Keratinocyte (primary cell): ENCODE results near the gene SLC22A12. TPM values are rescaled to one million over a fixed set of nuclear protein-coding genes. Genes with fewer than 3 reads are reported as not detected.

Experiments used
- DNase-seq: peaks from one replicate; pipeline ENCODE4 v3.0.0-alpha.2; 2011; ENCODE audit warnings: low read depth, missing footprints, low spot score
- FAIRE-seq: peaks from 2 replicates; lab custom pipeline; 2011; peaks lifted over from hg19 to GRCh38; lab: Jason Lieb, UNC
- H2AFZ ChIP-seq: 2 replicates; pipeline ENCODE4 v1.6.0; 2012; ENCODE audit warnings: low read length, control low read depth, inconsistent platforms; ENCODE audit not compliant: control insufficient read depth
- H3K27ac ChIP-seq: 2 replicates; pipeline ENCODE4 v1.5.1; 2011; ENCODE audit warnings: low read length; ENCODE audit not compliant: control insufficient read depth, insufficient read depth
- H3K27me3 ChIP-seq: 3 replicates; pipeline ENCODE4 v1.6.0; 2011; ENCODE audit warnings: low read length; ENCODE audit not compliant: control insufficient read depth, insufficient read depth; ENCODE audit errors: extremely low read depth
- H3K36me3 ChIP-seq, 2 experiments: 2 replicates in 1 of 2; 3 replicates in 1 of 2; pipeline ENCODE4 v1.5.1; 2011; ENCODE audit warnings: low read length in 2 of 2, mild to moderate bottlenecking in 1 of 2; ENCODE audit not compliant: control insufficient read depth in 2 of 2, insufficient read depth in 2 of 2; ENCODE audit errors: extremely low read depth in 1 of 2
- H3K4me1 ChIP-seq: 3 replicates; pipeline ENCODE4 v1.5.1; 2011; ENCODE audit warnings: low read length; ENCODE audit not compliant: control insufficient read depth, insufficient read depth; ENCODE audit errors: extremely low read depth
- H3K4me2 ChIP-seq: 3 replicates; pipeline ENCODE4 v1.6.0; 2011; ENCODE audit warnings: low read depth, low read length; ENCODE audit not compliant: control insufficient read depth, insufficient read depth; ENCODE audit errors: extremely low read depth
- H3K4me3 ChIP-seq, 3 experiments: fragments of 200-600 bp in 1 of 3; sonication (generic) in 1 of 3; 2 replicates in 2 of 3; 3 replicates in 1 of 3; pipeline ENCODE4 v1.5.1; 2011 to 2016; ENCODE audit warnings: low read length in 3 of 3, mild to moderate bottlenecking in 3 of 3, control low read depth in 2 of 3, inconsistent platforms in 1 of 3, low read depth in 1 of 3, mixed read lengths in 1 of 3, mixed run types in 1 of 3, moderate library complexity in 1 of 3; ENCODE audit not compliant: control insufficient read depth in 2 of 3, insufficient read depth in 2 of 3; ENCODE audit errors: extremely low read depth in 1 of 3
- H3K79me2 ChIP-seq: 2 replicates; pipeline ENCODE4 v1.6.0; 2012; ENCODE audit warnings: low read length; ENCODE audit not compliant: control insufficient read depth, insufficient read depth
- H3K9ac ChIP-seq: 3 replicates; pipeline ENCODE4 v1.6.0; 2011; ENCODE audit warnings: low read length; ENCODE audit not compliant: control insufficient read depth, insufficient read depth; ENCODE audit errors: extremely low read depth
- H3K9me1 ChIP-seq: 3 replicates; pipeline ENCODE4 v1.6.0; 2011; ENCODE audit warnings: low read length; ENCODE audit not compliant: control insufficient read depth, insufficient read depth; ENCODE audit errors: extremely low read depth
- H3K9me3 ChIP-seq: 2 replicates; pipeline ENCODE4 v1.5.1; 2012; ENCODE audit warnings: low read depth, low read length; ENCODE audit not compliant: control insufficient read depth
- H4K20me1 ChIP-seq: 3 replicates; pipeline ENCODE4 v1.6.0; 2011; ENCODE audit warnings: low read length; ENCODE audit not compliant: control insufficient read depth, insufficient read depth; ENCODE audit errors: extremely low read depth
- CTCF ChIP-seq, 3 experiments: IDR thresholded peaks in 1 of 3; conservative IDR thresholded peaks in 1 of 3; optimal IDR thresholded peaks in 1 of 3; 2 replicates in 2 of 3; 3 replicates in 1 of 3; pipeline versions ENCODE3 to v1.5.1; 2011; ENCODE audit warnings: low read length in 3 of 3, mild to moderate bottlenecking in 3 of 3, moderate library complexity in 2 of 3, control low read depth in 1 of 3, inconsistent platforms in 1 of 3; ENCODE audit not compliant: insufficient read depth in 2 of 3; ENCODE audit errors: extremely low read depth in 1 of 3
- EZH2 ChIP-seq: IDR thresholded peaks from one replicate; pipeline ENCODE4 v1.6.1; 2012; ENCODE audit warnings: inconsistent platforms, mild to moderate bottlenecking, low read length, moderate library complexity
- dilution Hi-C: fragments of 300-500 bp; cut with MboI; formaldehyde crosslinking; loops from one replicate; pipeline ENCODE4 v1.7.0; 2020; ENCODE audit warnings: low sequenced_read_pairs; ENCODE audit not compliant: extremely low pct_ligation_motif_present
- polyA plus RNA-seq, 5 experiments: library from polyadenylated mRNA; depleted of rRNA in 3 of 5; stranded (reverse) in 3 of 5; stranded (forward) in 1 of 5; unstranded in 1 of 5; fragments of >200 nt; gene quantifications; 1 replicate in 1 of 5; 2 replicates in 3 of 5; 3 replicates in 1 of 5; pipeline versions ENCODE4 v1.2.1 to v1.2.3, GENCODE V29; 2011 to 2012; ENCODE audit warnings: missing spikeins in 2 of 5, low read depth in 1 of 5, low replicate concordance in 1 of 5

The SLC22A12 gene
- polyA plus RNA-seq, 1 donor (not counting 4 experiments of a cell fraction or from before 2014, with no cell fraction given), result not detected

DNA sequence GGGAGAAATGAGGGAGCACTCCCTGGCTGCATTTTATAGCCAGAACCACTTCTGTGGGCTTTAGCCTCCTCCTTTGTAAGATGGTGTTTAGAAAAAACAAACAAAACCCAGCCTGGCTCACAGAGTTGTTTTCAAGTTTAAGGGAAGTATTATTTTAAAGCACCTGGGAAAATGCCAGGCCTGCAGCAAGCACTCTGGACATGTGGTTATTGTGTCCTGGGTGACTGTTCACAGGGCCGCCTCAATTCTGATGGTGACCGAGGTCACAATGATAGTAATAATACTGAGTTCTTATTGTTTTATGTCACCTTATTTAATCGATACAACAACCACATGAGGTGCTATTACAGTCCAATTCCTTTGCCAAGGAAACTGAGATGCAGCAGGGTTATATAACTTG is 20.7 kb upstream of the SLC22A12 start:
- Histone ChIP-seq H3K4me1 (peaks cover 21% of the 10 kb centered on the region), H3K79me2 (no peaks in the 10 kb centered on the region), H3K9me3 (no peaks in the 10 kb centered on the region), H3K4me3 (no peak overlapping the region), H2AFZ (no peak overlapping the region), H3K27ac (no peak overlapping the region), H3K4me2 (no peak overlapping the region), H3K27me3 (no peaks in the 10 kb centered on the region), H3K9me1 (no peaks in the 10 kb centered on the region), H3K9ac (no peak overlapping the region), H4K20me1 (no peaks in the 10 kb centered on the region), H3K36me3 (no peaks in the 10 kb centered on the region)
- DNase-seq (no peak), FAIRE-seq (no peak)
- dilution Hi-C loops, result no loop called here
- no peak for TF ChIP-seq EZH2
- TF ChIP-seq CTCF (optimal IDR thresholded peaks at IDR 0.05 in 1 of 3, IDR thresholded peaks at IDR 0.05 in 1 of 3, conservative IDR thresholded peaks at IDR 0.05 in 1 of 3; ENCODE audit: extremely low read depth in 1 of 3, insufficient read depth in 2 of 3, low read length in 3 of 3), result no peak

- H2AFZ ChIP-seq, result no peak overlapping the region
- no peaks in the 10 kb centered on the region for H3K9me3 ChIP-seq
- H3K79me2 ChIP-seq, result no peaks in the 10 kb centered on the region
- dilution Hi-C loops, result no loop called here
- no peaks in the 10 kb centered on the region for H3K27me3 ChIP-seq
- peaks cover 21% of the 10 kb centered on the region for H3K4me1 ChIP-seq
- DNase-seq, result no peak
- peak overlapping the region; percentile 85 for H3K4me2 ChIP-seq
- no peaks in the 10 kb centered on the region for H3K36me3 ChIP-seq
- peak overlapping the region; percentile 66 for H3K27ac ChIP-seq
- H3K9ac ChIP-seq, result peak overlapping the region; percentile 72
- FAIRE-seq, result no peak
- TF ChIP-seq EZH2 (no peak), CTCF (optimal IDR thresholded peaks at IDR 0.05 in 1 of 3, IDR thresholded peaks at IDR 0.05 in 1 of 3, conservative IDR thresholded peaks at IDR 0.05 in 1 of 3; ENCODE audit: extremely low read depth in 1 of 3, insufficient read depth in 2 of 3, low read length in 3 of 3) (no peak)
- no peak overlapping the region for H3K4me3 ChIP-seq
- H4K20me1 ChIP-seq, result no peaks in the 10 kb centered on the region
- H3K9me1 ChIP-seq, result no peaks in the 10 kb centered on the region
Measured at GRCh38 chr11:64571050-64571409, 20.0 kb upstream of the SLC22A12 start.
